Testis (tissue), 3 donors: Measurements from ENCODE around the gene STK39. TPM values are rescaled to one million over a fixed set of nuclear protein-coding genes. Genes with fewer than 3 reads are reported as not detected.
"Not testable (repeated sequence)": the region's sequence is repeated elsewhere in the genome, so short reads cannot be mapped to it uniquely, and the experiment has no call there.

ENCODE experiments used
- DNase-seq: peaks from one replicate; pipeline ENCODE4 v3.0.0-alpha.2; 2019
- H3K27ac ChIP-seq, 2 donors: fragments of 200-600 bp; sonication (generic); one replicate each; pipeline ENCODE4 v1.5.1; 2019
- H3K27me3 ChIP-seq: fragments of 200-600 bp; sonication (generic); one replicate; pipeline ENCODE4 v1.5.1; 2019
- H3K36me3 ChIP-seq: fragments of 200-600 bp; sonication (generic); one replicate; pipeline ENCODE4 v1.5.1; 2017; ENCODE audit warnings: low read depth; ENCODE audit errors: missing control alignments
- H3K4me1 ChIP-seq: fragments of 200-600 bp; sonication (generic); one replicate; pipeline ENCODE4 v1.5.1; 2019
- H3K4me3 ChIP-seq, 2 donors: fragments of 200-600 bp; sonication (generic); one replicate each; pipeline ENCODE4 v1.5.1; 2017 to 2019
- H3K9me3 ChIP-seq: fragments of 200-600 bp; sonication (generic); one replicate; pipeline ENCODE4 v1.5.1; 2017
- POLR2A ChIP-seq: fragments of 450-650 bp; IDR thresholded peaks from one replicate; pipeline ENCODE4 v1.6.1; 2017; ENCODE audit warnings: antibody characterized with exemption, mild to moderate bottlenecking, moderate library complexity
- WGBS, 2 donors: methylation state at CpG; one replicate each; pipeline ENCODE4 v1.1.5; 2018; 5-methylcytosine and 5-hydroxymethylcytosine counted together
- intact Hi-C: fragments of 100-400 bp; cut with DNase I; formaldehyde crosslinking; loops from one replicate; pipeline ENCODE4 v1.15.1; 2023; ENCODE audit warnings: low total_unique reads
- polyA plus RNA-seq: library from polyadenylated mRNA; stranded (reverse); fragments of 350-450 nt; fragmentation: Illumina TruSeq; extraction: RNeasy Lipid Tissue Mini Kit (QIAGEN cat#74804); gene quantifications from one replicate; pipeline ENCODE4 v1.2.3, GENCODE V29; 2014; ENCODE audit warnings: low read depth, low replicate concordance; ENCODE audit not compliant: insufficient read depth
- total RNA-seq, 2 donors: library from RNA; depleted of rRNA; stranded (reverse); fragments of >200 nt; gene quantifications; one replicate each; pipeline ENCODE4 v1.2.3, GENCODE V29; 2016
- TF ChIP-seq, protein P1 (sequence below), 3 experiments: fragments of 450-650 bp in 2 of 3; fragments of 200-600 bp in 1 of 3; sonication (generic) in 1 of 3; IDR thresholded peaks; one replicate each; pipeline ENCODE4 v1.5.1; 2016 to 2019; ENCODE audit warnings: antibody characterized with exemption in 3 of 3, mild to moderate bottlenecking in 2 of 3, moderate library complexity in 1 of 3

Gene STK39
- total and polyA plus RNA-seq, 3 donors from 2014 or later = 26.4 to 70.7 (median 41.8) TPM

DNA sequence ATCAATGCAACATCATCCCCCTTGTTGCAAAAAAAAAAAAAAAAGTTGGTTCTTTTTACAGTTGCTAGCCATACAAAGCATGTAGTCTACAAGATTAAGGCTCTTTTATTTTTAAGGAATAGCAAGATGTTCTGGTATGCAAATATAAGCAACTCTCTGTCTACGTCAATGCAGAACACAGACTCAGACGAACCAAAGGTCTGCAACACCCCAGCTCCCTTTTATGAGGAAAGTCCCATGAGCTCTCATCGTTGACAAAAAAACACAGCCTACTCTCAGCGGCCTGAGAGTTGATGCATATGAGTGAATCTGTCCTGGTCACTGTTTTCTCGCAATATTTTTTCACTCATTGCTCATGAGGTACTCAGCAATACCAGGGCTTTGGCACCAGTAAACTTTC is 112.9 kb downstream of the STK39 start:
- intact Hi-C loops = no loop called here
- Histone ChIP-seq H3K4me1 (no peaks in the 10 kb centered on the region), H3K36me3 (no peaks in the 10 kb centered on the region), H3K4me3 (no peak overlapping the region), H3K27me3 (no peaks in the 10 kb centered on the region), H3K27ac (no peak overlapping the region), H3K9me3 (no peaks in the 10 kb centered on the region)
- no peak for TF ChIP-seq POLR2A
- TF ChIP-seq, protein P1, sequence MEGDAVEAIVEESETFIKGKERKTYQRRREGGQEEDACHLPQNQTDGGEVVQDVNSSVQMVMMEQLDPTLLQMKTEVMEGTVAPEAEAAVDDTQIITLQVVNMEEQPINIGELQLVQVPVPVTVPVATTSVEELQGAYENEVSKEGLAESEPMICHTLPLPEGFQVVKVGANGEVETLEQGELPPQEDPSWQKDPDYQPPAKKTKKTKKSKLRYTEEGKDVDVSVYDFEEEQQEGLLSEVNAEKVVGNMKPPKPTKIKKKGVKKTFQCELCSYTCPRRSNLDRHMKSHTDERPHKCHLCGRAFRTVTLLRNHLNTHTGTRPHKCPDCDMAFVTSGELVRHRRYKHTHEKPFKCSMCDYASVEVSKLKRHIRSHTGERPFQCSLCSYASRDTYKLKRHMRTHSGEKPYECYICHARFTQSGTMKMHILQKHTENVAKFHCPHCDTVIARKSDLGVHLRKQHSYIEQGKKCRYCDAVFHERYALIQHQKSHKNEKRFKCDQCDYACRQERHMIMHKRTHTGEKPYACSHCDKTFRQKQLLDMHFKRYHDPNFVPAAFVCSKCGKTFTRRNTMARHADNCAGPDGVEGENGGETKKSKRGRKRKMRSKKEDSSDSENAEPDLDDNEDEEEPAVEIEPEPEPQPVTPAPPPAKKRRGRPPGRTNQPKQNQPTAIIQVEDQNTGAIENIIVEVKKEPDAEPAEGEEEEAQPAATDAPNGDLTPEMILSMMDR (IDR thresholded peaks at IDR 0.05) = no peak
- WGBS, 2 donors = 92 to 94% methylated on average over 5 of the region's 5 CpGs
- no peak for DNase-seq

DNA sequence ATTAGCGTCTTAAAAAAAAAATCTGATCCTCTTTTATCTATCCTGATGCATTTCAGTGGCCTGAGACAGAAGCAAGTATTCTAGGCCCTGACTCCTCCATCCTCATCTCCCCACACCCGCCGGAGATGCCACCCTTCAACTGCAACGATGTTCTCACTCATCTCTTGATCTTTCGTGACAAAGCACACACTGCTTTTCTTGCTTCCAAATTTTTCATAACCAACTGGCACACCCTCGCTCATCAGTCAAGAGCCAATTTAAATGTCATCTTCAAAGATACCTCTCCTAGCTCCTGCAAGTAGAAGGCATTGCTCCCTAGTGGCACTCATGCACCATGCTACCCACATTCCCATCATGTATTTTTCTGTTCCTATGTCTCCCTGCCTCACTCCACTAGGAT is 115.0 kb downstream of the STK39 start:
- Histone ChIP-seq H3K4me3 (no peak overlapping the region), H3K36me3 (no peaks in the 10 kb centered on the region), H3K4me1 (no peaks in the 10 kb centered on the region), H3K9me3 (no peaks in the 10 kb centered on the region), H3K27me3 (no peaks in the 10 kb centered on the region), H3K27ac (no peak overlapping the region)
- DNase-seq = no peak
- TF ChIP-seq, protein P1 (IDR thresholded peaks at IDR 0.05) = no peak
- no peak for TF ChIP-seq POLR2A
- intact Hi-C loops = no loop called here
- 98 to 99% methylated on average over 6 of the region's 6 CpGs for WGBS, 2 donors

DNA sequence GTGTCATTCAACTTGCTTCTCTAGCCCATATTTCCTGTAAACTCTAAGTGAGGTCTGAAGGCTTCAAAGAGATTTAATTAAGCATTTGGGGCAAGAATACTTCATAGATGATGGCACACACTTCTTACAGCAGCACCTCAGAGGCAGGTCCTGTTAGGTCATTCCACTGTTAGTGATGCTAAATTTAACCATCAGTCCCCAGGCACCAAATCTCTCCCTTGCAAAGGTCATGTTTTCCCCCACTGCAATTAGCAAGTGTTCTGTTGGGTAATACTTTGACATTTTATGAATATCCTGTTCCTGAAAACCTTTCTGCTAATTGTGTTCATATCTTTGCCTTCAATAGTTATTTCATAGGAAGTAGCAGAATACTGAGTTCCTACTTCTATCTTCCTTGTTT is 117.0 kb downstream of the STK39 start:
- H3K4me3 ChIP-seq = no peak overlapping the region
- no peaks in the 10 kb centered on the region for H3K9me3 ChIP-seq
- no peak for DNase-seq
- TF ChIP-seq, protein P1 (IDR thresholded peaks at IDR 0.05) = no peak
- TF ChIP-seq POLR2A = no peak
- no peak overlapping the region for H3K27ac ChIP-seq
- intact Hi-C loops = no loop called here
- no peaks in the 10 kb centered on the region for H3K36me3 ChIP-seq
- H3K4me1 ChIP-seq = no peaks in the 10 kb centered on the region
- H3K27me3 ChIP-seq = no peaks in the 10 kb centered on the region

DNA sequence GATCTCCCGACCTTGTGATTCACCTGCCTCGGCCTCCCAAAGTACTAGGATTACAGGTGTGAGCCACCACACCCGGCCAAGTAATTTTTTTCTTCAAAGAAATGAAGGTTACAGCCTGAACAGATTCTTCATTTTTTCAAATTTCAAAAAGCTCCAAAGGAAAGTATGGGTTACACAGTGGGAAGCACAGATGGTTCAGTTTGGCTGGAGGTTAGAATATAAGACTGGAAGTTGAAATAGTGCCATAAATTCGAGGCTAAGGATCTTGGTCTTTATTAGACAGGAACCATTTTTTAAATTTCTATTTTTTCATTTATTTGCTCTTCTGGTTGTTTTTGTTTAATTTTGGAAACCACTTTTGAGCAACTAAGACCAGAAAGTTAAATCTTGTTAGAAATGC is 120.0 kb downstream of the STK39 start:
- 81 to 82% methylated on average over 4 of the region's 4 CpGs for WGBS, 2 donors
- DNase-seq = no peak
- Histone ChIP-seq H3K36me3 (no peaks in the 10 kb centered on the region), H3K27me3 (no peaks in the 10 kb centered on the region), H3K9me3 (no peaks in the 10 kb centered on the region), H3K27ac (no peak overlapping the region), H3K4me1 (no peaks in the 10 kb centered on the region), H3K4me3 (no peak overlapping the region)
- TF ChIP-seq, protein P1 (IDR thresholded peaks at IDR 0.05) = no peak
- TF ChIP-seq POLR2A = no peak
- intact Hi-C loops = no loop called here

DNA sequence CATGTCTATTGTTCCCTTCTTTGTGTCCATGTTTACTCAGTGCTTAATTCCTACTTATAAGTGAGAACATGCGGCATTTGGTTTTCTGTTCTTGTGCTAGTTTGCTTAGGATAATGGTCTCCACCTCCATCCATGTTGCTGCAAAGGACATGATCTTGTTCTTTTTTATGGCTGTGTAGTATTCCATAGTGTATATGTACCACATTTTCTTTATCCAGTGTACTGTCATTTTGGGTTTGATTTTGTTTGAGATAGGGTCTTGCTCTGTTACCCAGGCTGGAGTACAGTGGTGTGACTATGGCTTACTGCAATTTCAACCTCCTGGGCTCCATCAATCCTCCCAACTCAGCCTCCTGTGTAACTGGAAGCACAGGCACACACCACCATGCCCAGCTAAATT is 125.2 kb downstream of the STK39 start:
- H3K36me3 ChIP-seq, H3K4me3 ChIP-seq, DNase-seq, H3K9me3 ChIP-seq, H3K27me3 ChIP-seq, H3K27ac ChIP-seq, H3K4me1 ChIP-seq, intact Hi-C loops: not testable (repeated sequence)
- WGBS, 2 donors = 87 to 100% methylated on average over 1 of the region's 1 CpG
